ENCODE data around the gene UBE2QL1.

Gene UBE2QL1

GRCh38 chr5:6417657-6418056 lies 31.0 kb upstream of the UBE2QL1 start:
- H3K27ac Mint-ChIP-seq: no peak overlapping the region
- H3K4me3 Mint-ChIP-seq: no peak overlapping the region
- H3K36me3 Mint-ChIP-seq (ENCODE audit: low read depth): no peaks in the 10 kb centered on the region

GRCh38 chr5:6418679-6419276 lies 29.9 kb upstream of the UBE2QL1 start:
- no peak for DNase-seq (ENCODE audit: low spot score)
- no peak overlapping the region for H3K4me3 Mint-ChIP-seq
- H3K27ac Mint-ChIP-seq: no peak overlapping the region
- H3K36me3 Mint-ChIP-seq (ENCODE audit: low read depth): no peaks in the 10 kb centered on the region
- H3K27me3 Mint-ChIP-seq (ENCODE audit: low read depth): peaks cover 3% of the 10 kb centered on the region
- no peaks in the 10 kb centered on the region for H3K4me1 Mint-ChIP-seq (ENCODE audit: low read depth)
- H3K9me3 Mint-ChIP-seq: no peaks in the 10 kb centered on the region

More at GRCh38 chr5:6417657-6418056, 31.0 kb upstream of the UBE2QL1 start:
- Mint-ChIP-seq H3K4me1 (ENCODE audit: low read depth) (no peaks in the 10 kb centered on the region), H3K27me3 (ENCODE audit: low read depth) (peaks cover 3% of the 10 kb centered on the region), H3K9me3 (no peaks in the 10 kb centered on the region)
- DNase-seq (ENCODE audit: low spot score): no peak

- Mint-ChIP-seq H3K4me1 (ENCODE audit: low read depth) (no peaks in the 10 kb centered on the region), H3K27me3 (ENCODE audit: low read depth) (peaks cover 3% of the 10 kb centered on the region), H3K36me3 (ENCODE audit: low read depth) (no peaks in the 10 kb centered on the region), H3K4me3 (no peak overlapping the region), H3K9me3 (no peaks in the 10 kb centered on the region), H3K27ac (no peak overlapping the region)
- DNase-seq (ENCODE audit: low spot score): no peak
Measured at GRCh38 chr5:6419340-6419852, 29.3 kb upstream of the UBE2QL1 start.

- Mint-ChIP-seq H3K36me3 (ENCODE audit: low read depth) (no peaks in the 10 kb centered on the region), H3K9me3 (no peaks in the 10 kb centered on the region), H3K4me3 (no peak overlapping the region), H3K4me1 (ENCODE audit: low read depth) (no peaks in the 10 kb centered on the region), H3K27me3 (ENCODE audit: low read depth) (peaks cover 3% of the 10 kb centered on the region), H3K27ac (no peak overlapping the region)
- DNase-seq (ENCODE audit: low spot score): no peak
Measured at GRCh38 chr5:6423327-6424109, 25.1 kb upstream of the UBE2QL1 start.

GRCh38 chr5:6424110-6424659 lies 24.5 kb upstream of the UBE2QL1 start:
- Mint-ChIP-seq H3K27ac (no peak overlapping the region), H3K9me3 (no peaks in the 10 kb centered on the region), H3K27me3 (ENCODE audit: low read depth) (peaks cover 6% of the 10 kb centered on the region), H3K36me3 (ENCODE audit: low read depth) (no peaks in the 10 kb centered on the region), H3K4me1 (ENCODE audit: low read depth) (no peaks in the 10 kb centered on the region), H3K4me3 (no peak overlapping the region)
- DNase-seq (ENCODE audit: low spot score): no peak

GRCh38 chr5:6424700-6425099 lies 24.0 kb upstream of the UBE2QL1 start:
- Mint-ChIP-seq H3K27ac (no peak overlapping the region), H3K36me3 (ENCODE audit: low read depth) (no peaks in the 10 kb centered on the region), H3K4me1 (ENCODE audit: low read depth) (no peaks in the 10 kb centered on the region), H3K9me3 (no peaks in the 10 kb centered on the region), H3K4me3 (no peak overlapping the region), H3K27me3 (ENCODE audit: low read depth) (peaks cover 7% of the 10 kb centered on the region)
- DNase-seq (ENCODE audit: low spot score): no peak

- no peak overlapping the region for H3K4me3 Mint-ChIP-seq
- H3K27me3 Mint-ChIP-seq (ENCODE audit: low read depth): peaks cover 7% of the 10 kb centered on the region
Measured at GRCh38 chr5:6427694-6428093, 21.0 kb upstream of the UBE2QL1 start.

GRCh38 chr5:6430418-6431028 lies 18.1 kb upstream of the UBE2QL1 start:
- H3K36me3 Mint-ChIP-seq (ENCODE audit: low read depth): no peaks in the 10 kb centered on the region
- H3K4me1 Mint-ChIP-seq (ENCODE audit: low read depth): no peaks in the 10 kb centered on the region
- DNase-seq (ENCODE audit: low spot score): no peak
- no peak overlapping the region for H3K4me3 Mint-ChIP-seq
- H3K27me3 Mint-ChIP-seq (ENCODE audit: low read depth): peaks cover 12% of the 10 kb centered on the region
- no peak overlapping the region for H3K27ac Mint-ChIP-seq
- no peaks in the 10 kb centered on the region for H3K9me3 Mint-ChIP-seq

More at GRCh38 chr5:6427694-6428093, 21.0 kb upstream of the UBE2QL1 start:
- Mint-ChIP-seq H3K4me1 (ENCODE audit: low read depth) (no peaks in the 10 kb centered on the region), H3K9me3 (no peaks in the 10 kb centered on the region), H3K36me3 (ENCODE audit: low read depth) (no peaks in the 10 kb centered on the region), H3K27ac (no peak overlapping the region)
- no peak for DNase-seq (ENCODE audit: low spot score)

GRCh38 chr5:6431214-6432195 lies 17.2 kb upstream of the UBE2QL1 start:
- Mint-ChIP-seq H3K27me3 (ENCODE audit: low read depth) (peaks cover 17% of the 10 kb centered on the region), H3K36me3 (ENCODE audit: low read depth) (no peaks in the 10 kb centered on the region), H3K4me3 (no peak overlapping the region), H3K9me3 (no peaks in the 10 kb centered on the region), H3K27ac (no peak overlapping the region), H3K4me1 (ENCODE audit: low read depth) (no peaks in the 10 kb centered on the region)
- no peak for DNase-seq (ENCODE audit: low spot score)

- Mint-ChIP-seq H3K9me3 (no peaks in the 10 kb centered on the region), H3K27ac (no peak overlapping the region), H3K27me3 (ENCODE audit: low read depth) (peaks cover 17% of the 10 kb centered on the region), H3K4me1 (ENCODE audit: low read depth) (no peaks in the 10 kb centered on the region), H3K36me3 (ENCODE audit: low read depth) (no peaks in the 10 kb centered on the region), H3K4me3 (no peak overlapping the region)
- DNase-seq (ENCODE audit: low spot score): no peak
Measured at GRCh38 chr5:6432206-6432605, 16.5 kb upstream of the UBE2QL1 start.

GRCh38 chr5:6434731-6435130 lies 13.9 kb upstream of the UBE2QL1 start:
- Mint-ChIP-seq H3K27ac (no peak overlapping the region), H3K4me1 (ENCODE audit: low read depth) (no peaks in the 10 kb centered on the region), H3K4me3 (no peak overlapping the region), H3K36me3 (ENCODE audit: low read depth) (no peaks in the 10 kb centered on the region), H3K9me3 (no peaks in the 10 kb centered on the region), H3K27me3 (ENCODE audit: low read depth) (peaks cover 17% of the 10 kb centered on the region)
- no peak for DNase-seq (ENCODE audit: low spot score)

- peaks cover 17% of the 10 kb centered on the region for H3K27me3 Mint-ChIP-seq (ENCODE audit: low read depth)
- DNase-seq (ENCODE audit: low spot score): no peak
- no peak overlapping the region for H3K4me3 Mint-ChIP-seq
- H3K36me3 Mint-ChIP-seq (ENCODE audit: low read depth): no peaks in the 10 kb centered on the region
- no peak overlapping the region for H3K27ac Mint-ChIP-seq
- no peaks in the 10 kb centered on the region for H3K9me3 Mint-ChIP-seq
- H3K4me1 Mint-ChIP-seq (ENCODE audit: low read depth): no peaks in the 10 kb centered on the region
Measured at GRCh38 chr5:6435356-6435755, 13.3 kb upstream of the UBE2QL1 start.

GRCh38 chr5:6436715-6437331 lies 11.8 kb upstream of the UBE2QL1 start:
- Mint-ChIP-seq H3K4me1 (ENCODE audit: low read depth) (no peaks in the 10 kb centered on the region), H3K27ac (no peak overlapping the region), H3K4me3 (no peak overlapping the region), H3K9me3 (peaks cover 3% of the 10 kb centered on the region), H3K27me3 (ENCODE audit: low read depth) (peaks cover 20% of the 10 kb centered on the region), H3K36me3 (ENCODE audit: low read depth) (no peaks in the 10 kb centered on the region)
- DNase-seq (ENCODE audit: low spot score): no peak

Data from T-helper 2 cell treated with Interferon-gamma antibody and Interleukin-4, amounts not matched to agents 5 μg/mL and 100 μg/mL, for 36 hours (primary cell).